ENCODE results near the gene IRF4.

IRF4 gene

GRCh38 chr6:343960-344815, 47.4 kb upstream of the IRF4 start:
- TF ChIP-seq ARNT (IDR thresholded peaks at IDR 0.05) (no peak), L3MBTL2 (conservative IDR thresholded peaks at IDR 0.05) (no peak), PKNOX1 (IDR thresholded peaks at IDR 0.05) (no peak), CTBP1 (IDR thresholded peaks at IDR 0.05; ENCODE audit: borderline replicate concordance) (no peak)
- ChIA-PET POLR2A (no interaction called here), CTCF (interaction anchor here (0.9 kb wide), 1 partner anchor 31 kb away, joined by 3 read pairs; no protein-coding TSS in a partner anchor)
- DNase-seq (ENCODE audit: extremely low spot score) = no peak

- TF ChIP-seq SUZ12 (IDR thresholded peaks at IDR 0.05) = no peak
- no peak for TF ChIP-seq CTBP1 (IDR thresholded peaks at IDR 0.05; ENCODE audit: borderline replicate concordance)
- no peak for TF ChIP-seq PKNOX1 (IDR thresholded peaks at IDR 0.05)
- no peak for TF ChIP-seq ARNT (IDR thresholded peaks at IDR 0.05)
- TF ChIP-seq NFRKB (IDR thresholded peaks at IDR 0.05) = no peak
- TF ChIP-seq BHLHE40 (IDR thresholded peaks at IDR 0.05; ENCODE audit: borderline replicate concordance) = no peak
- no peak for TF ChIP-seq SP1 (IDR thresholded peaks at IDR 0.05)
- no peak for TF ChIP-seq HDGF (IDR thresholded peaks at IDR 0.05; ENCODE audit: borderline replicate concordance)
- TF ChIP-seq ZNF384 (IDR thresholded peaks at IDR 0.05) = no peak
- no peak for TF ChIP-seq TARDBP (IDR thresholded peaks at IDR 0.05)
- no peak for TF ChIP-seq ELF4 (IDR thresholded peaks at IDR 0.05)
- TF ChIP-seq LEF1 (IDR thresholded peaks at IDR 0.05; ENCODE audit: borderline replicate concordance) = no peak
- TF ChIP-seq FOXA1 (IDR thresholded peaks at IDR 0.05) = no peak
- no peak for TF ChIP-seq FOXK2 (IDR thresholded peaks at IDR 0.05)
- no peak for TF ChIP-seq FOXM1 (IDR thresholded peaks at IDR 0.05; ENCODE audit: borderline replicate concordance)
- no peak for TF ChIP-seq L3MBTL2 (conservative IDR thresholded peaks at IDR 0.05)
- no peak for DNase-seq (ENCODE audit: extremely low spot score)
- ChIA-PET POLR2A (no interaction called here), CTCF (interaction anchor here (0.9 kb wide), 1 partner anchor 32 kb away, joined by 3 read pairs; no protein-coding TSS in a partner anchor)
Observed at GRCh38 chr6:344816-345340, 46.7 kb upstream of the IRF4 start.

GRCh38 chr6:345747-346385, 45.7 kb upstream of the IRF4 start:
- CTCF ChIA-PET = no interaction called here
- POLR2A ChIA-PET = no interaction called here
- TF ChIP-seq ARNT (IDR thresholded peaks at IDR 0.05) = no peak
- TF ChIP-seq SP1 (IDR thresholded peaks at IDR 0.05) = no peak
- TF ChIP-seq ELF4 (IDR thresholded peaks at IDR 0.05) = no peak
- TF ChIP-seq FOXK2 (IDR thresholded peaks at IDR 0.05) = no peak
- TF ChIP-seq ZNF384 (IDR thresholded peaks at IDR 0.05) = no peak
- no peak for TF ChIP-seq CTBP1 (IDR thresholded peaks at IDR 0.05; ENCODE audit: borderline replicate concordance)
- no peak for TF ChIP-seq SUZ12 (IDR thresholded peaks at IDR 0.05)
- TF ChIP-seq HDGF (IDR thresholded peaks at IDR 0.05; ENCODE audit: borderline replicate concordance) = no peak
- no peak for TF ChIP-seq TARDBP (IDR thresholded peaks at IDR 0.05)
- no peak for TF ChIP-seq FOXM1 (IDR thresholded peaks at IDR 0.05; ENCODE audit: borderline replicate concordance)
- no peak for TF ChIP-seq PKNOX1 (IDR thresholded peaks at IDR 0.05)
- TF ChIP-seq FOXA1 (IDR thresholded peaks at IDR 0.05) = no peak
- TF ChIP-seq BHLHE40 (IDR thresholded peaks at IDR 0.05; ENCODE audit: borderline replicate concordance) = no peak
- no peak for DNase-seq (ENCODE audit: extremely low spot score)

GRCh38 chr6:346386-347030, 45.0 kb upstream of the IRF4 start:
- ChIA-PET POLR2A (no interaction called here), CTCF (no interaction called here)
- DNase-seq (ENCODE audit: extremely low spot score) = no peak
- TF ChIP-seq ELF4 (IDR thresholded peaks at IDR 0.05) (no peak), SUZ12 (IDR thresholded peaks at IDR 0.05) (no peak), LEF1 (IDR thresholded peaks at IDR 0.05; ENCODE audit: borderline replicate concordance) (no peak), ARNT (IDR thresholded peaks at IDR 0.05) (no peak), SP1 (IDR thresholded peaks at IDR 0.05) (no peak)

GRCh38 chr6:347232-347631, 44.3 kb upstream of the IRF4 start:
- ChIA-PET POLR2A (no interaction called here), CTCF (interaction anchor here (0.7 kb wide), 1 partner anchor 158 kb away, joined by 3 read pairs; no protein-coding TSS in a partner anchor)
- DNase-seq (ENCODE audit: extremely low spot score) = no peak
- TF ChIP-seq BHLHE40 (IDR thresholded peaks at IDR 0.05; ENCODE audit: borderline replicate concordance) (no peak), SUZ12 (IDR thresholded peaks at IDR 0.05) (no peak), TARDBP (IDR thresholded peaks at IDR 0.05) (no peak), PKNOX1 (IDR thresholded peaks at IDR 0.05) (no peak), L3MBTL2 (conservative IDR thresholded peaks at IDR 0.05) (no peak), NFRKB (IDR thresholded peaks at IDR 0.05) (no peak)

Data from HEK293T (cell line).